DOHH2 (cell line): ENCODE results near the gene LHB.

Experiments used
- CTCF ChIP-seq: fragments of 200-600 bp; sonication (generic); IDR thresholded peaks from one replicate; pipeline ENCODE4 v1.5.1; 2014; ENCODE audit warnings: antibody characterized with exemption, mild to moderate bottlenecking, low read depth, low read length; ENCODE audit not compliant: poor library complexity, severe bottlenecking
- EZH2phosphoT487 ChIP-seq: fragments of 200-600 bp; sonication (generic); IDR thresholded peaks from 2 replicates; pipeline ENCODE4 v1.6.1; 2017; ENCODE audit warnings: borderline replicate concordance, mild to moderate bottlenecking, antibody characterized with exemption, low read length, moderate library complexity, mixed read lengths

GRCh38 chr19:48992581-48993174, 24.2 kb downstream of the LHB start:
- TF ChIP-seq CTCF (no peak), EZH2phosphoT487 (no peak)
